Ovary (tissue), 3 donors: ENCODE data around the gene CMIP.

Source experiments
- CTCF ChIP-seq, 3 donors: fragments of 450-650 bp in 2 of 3; fragments of 200-600 bp in 1 of 3; IDR thresholded peaks; one replicate each; pipeline versions ENCODE4 v1.5.1 to v1.8.0; 2016 to 2022; ENCODE audit warnings: antibody characterized with exemption in 3 of 3, mild to moderate bottlenecking in 1 of 3
- POLR2A ChIP-seq: fragments of 450-650 bp; IDR thresholded peaks from one replicate; pipeline ENCODE4 v1.6.1; 2017; ENCODE audit warnings: antibody characterized with exemption, mild to moderate bottlenecking, moderate library complexity
- donor health status: DM: no; HTN: no; CAD: no.

GRCh38 chr16:81728435-81728834 is 283.8 kb downstream of the CMIP start:
- TF ChIP-seq CTCF (IDR thresholded peaks at IDR 0.05): no peak
- no peak for TF ChIP-seq POLR2A
